ENCODE measurements around the gene TCF25.
"Not testable (repeated sequence)": the region's sequence is repeated elsewhere in the genome, so short reads cannot be mapped to it uniquely, and the experiment has no call there.

The TCF25 gene, protein sequence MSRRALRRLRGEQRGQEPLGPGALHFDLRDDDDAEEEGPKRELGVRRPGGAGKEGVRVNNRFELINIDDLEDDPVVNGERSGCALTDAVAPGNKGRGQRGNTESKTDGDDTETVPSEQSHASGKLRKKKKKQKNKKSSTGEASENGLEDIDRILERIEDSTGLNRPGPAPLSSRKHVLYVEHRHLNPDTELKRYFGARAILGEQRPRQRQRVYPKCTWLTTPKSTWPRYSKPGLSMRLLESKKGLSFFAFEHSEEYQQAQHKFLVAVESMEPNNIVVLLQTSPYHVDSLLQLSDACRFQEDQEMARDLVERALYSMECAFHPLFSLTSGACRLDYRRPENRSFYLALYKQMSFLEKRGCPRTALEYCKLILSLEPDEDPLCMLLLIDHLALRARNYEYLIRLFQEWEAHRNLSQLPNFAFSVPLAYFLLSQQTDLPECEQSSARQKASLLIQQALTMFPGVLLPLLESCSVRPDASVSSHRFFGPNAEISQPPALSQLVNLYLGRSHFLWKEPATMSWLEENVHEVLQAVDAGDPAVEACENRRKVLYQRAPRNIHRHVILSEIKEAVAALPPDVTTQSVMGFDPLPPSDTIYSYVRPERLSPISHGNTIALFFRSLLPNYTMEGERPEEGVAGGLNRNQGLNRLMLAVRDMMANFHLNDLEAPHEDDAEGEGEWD

DNA sequence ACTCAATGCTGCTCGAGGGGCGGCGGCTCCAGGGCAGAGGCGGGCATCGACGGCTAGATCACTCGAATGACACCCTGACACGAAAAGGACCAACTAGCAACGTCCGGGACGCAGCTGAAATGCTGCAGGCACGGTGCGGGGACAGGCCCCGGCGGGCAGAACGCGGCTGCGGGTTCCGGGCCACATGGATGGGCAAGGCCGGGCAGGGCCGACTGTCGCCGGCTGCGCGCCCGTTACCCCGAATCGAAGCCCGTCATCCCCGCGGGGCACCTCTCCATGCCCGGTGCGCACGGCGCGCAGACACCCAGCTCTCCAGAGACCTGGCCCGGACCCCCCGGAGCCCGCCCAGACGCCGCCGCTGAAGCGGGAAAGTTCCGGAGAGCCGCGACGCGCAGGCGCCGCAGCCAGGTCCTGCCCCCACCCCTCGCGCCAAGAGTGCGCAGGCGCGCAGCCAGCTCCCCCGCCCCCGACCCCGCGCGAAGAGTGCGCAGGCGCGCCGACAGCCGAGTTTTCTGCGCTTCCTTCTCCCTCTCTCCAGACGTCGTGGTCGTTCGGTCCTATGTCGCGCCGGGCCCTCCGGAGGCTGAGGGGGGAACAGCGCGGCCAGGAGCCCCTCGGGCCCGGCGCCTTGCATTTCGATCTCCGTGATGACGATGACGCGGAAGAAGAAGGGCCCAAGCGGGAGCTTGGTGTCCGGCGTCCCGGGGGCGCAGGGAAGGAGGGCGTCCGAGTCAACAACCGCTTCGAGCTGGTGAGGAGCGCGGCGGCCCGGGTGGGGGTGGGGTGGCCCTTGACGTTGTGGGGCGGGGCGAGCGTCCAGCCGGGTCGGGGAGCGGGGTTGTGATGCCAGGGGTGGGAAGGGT, at the start of gene TCF25:
TCF25 (plus strand) TSS at position 484 of the 863 bp plus-strand sequence; CDS start at position 560, 76 bp downstream.
- H3K27ac Mint-ChIP-seq: peak within 1 kb of the TSS; percentile 96
- H3K9me3 Mint-ChIP-seq: peaks cover 5% of the 10 kb centered on the region
- H3K36me3 Mint-ChIP-seq (ENCODE audit: low read depth): peaks cover 29% of the 10 kb centered on the region
- H3K4me3 Mint-ChIP-seq: peak within 1 kb of the TSS; percentile 90
- no peaks in the 10 kb centered on the region for H3K27me3 Mint-ChIP-seq
- peaks cover 27% of the 10 kb centered on the region for H3K4me1 Mint-ChIP-seq (ENCODE audit: low read depth)

DNA sequence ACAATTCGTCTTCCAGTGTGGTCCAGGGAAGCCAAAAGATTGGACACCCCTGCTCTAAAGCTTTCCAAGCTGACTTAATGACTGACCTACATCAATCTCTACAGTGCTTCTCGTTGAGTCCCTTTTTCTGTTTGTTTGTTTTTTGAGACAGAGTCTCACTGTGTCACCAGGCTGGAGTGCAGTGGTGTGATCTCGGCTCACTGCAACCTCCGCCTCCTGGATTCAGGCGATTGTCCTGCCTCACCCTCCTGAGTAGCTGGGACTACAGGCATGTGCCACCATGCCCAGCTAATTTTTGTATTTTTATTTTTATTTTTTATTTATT, 49.6 kb upstream of the TCF25 start:
- H3K4me1 Mint-ChIP-seq (ENCODE audit: low read depth); H3K27me3 Mint-ChIP-seq; H3K4me3 Mint-ChIP-seq; H3K27ac Mint-ChIP-seq; H3K36me3 Mint-ChIP-seq (ENCODE audit: low read depth); H3K9me3 Mint-ChIP-seq: not testable (repeated sequence)

DNA sequence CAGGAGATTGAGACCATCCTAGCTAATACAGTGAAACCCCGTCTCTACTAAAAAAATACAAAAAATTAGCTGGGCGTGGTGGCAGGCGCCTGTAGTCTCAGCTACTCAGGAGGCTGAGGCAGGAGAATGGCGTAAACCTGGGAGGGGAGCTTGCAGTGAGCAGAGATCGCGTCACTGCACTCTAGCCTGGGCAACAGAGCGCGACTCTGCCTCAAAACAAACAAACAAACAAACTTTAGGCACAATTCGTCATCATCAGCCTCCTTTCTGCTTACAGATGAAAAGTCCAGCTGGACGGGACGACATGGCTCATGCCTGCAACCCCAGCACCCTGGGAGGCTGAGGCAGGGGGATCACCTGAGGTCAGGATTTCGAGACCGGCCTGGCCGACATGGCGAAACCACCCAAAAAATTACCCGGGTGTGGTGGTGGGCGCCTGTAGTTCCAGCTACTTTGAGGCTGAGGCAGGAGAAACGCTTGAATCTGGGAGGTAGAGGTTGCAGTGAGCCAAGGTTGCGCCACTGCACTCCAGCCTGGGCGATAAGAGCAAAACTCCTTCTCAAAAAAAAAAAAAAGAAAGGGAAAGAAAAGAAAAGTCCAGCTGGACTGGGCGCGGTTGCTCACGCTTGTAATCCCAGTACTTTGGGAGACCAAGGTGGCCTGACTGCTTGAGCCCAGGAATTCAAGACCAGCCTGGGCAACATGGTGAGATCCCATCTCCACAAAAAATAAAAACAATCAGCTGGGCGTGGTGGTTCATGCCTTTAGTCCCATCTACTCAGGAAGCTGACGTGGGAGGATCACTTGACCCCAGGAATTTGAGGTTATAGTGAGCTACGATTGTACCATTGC, 46.6 kb upstream of the TCF25 start:
- H3K9me3 Mint-ChIP-seq: no peaks in the 10 kb centered on the region
- no peak overlapping the region for H3K27ac Mint-ChIP-seq
- peaks cover 24% of the 10 kb centered on the region for H3K27me3 Mint-ChIP-seq
- H3K36me3 Mint-ChIP-seq (ENCODE audit: low read depth): no peaks in the 10 kb centered on the region
- H3K4me3 Mint-ChIP-seq: no peak overlapping the region
- peaks cover 3% of the 10 kb centered on the region for H3K4me1 Mint-ChIP-seq (ENCODE audit: low read depth)

DNA sequence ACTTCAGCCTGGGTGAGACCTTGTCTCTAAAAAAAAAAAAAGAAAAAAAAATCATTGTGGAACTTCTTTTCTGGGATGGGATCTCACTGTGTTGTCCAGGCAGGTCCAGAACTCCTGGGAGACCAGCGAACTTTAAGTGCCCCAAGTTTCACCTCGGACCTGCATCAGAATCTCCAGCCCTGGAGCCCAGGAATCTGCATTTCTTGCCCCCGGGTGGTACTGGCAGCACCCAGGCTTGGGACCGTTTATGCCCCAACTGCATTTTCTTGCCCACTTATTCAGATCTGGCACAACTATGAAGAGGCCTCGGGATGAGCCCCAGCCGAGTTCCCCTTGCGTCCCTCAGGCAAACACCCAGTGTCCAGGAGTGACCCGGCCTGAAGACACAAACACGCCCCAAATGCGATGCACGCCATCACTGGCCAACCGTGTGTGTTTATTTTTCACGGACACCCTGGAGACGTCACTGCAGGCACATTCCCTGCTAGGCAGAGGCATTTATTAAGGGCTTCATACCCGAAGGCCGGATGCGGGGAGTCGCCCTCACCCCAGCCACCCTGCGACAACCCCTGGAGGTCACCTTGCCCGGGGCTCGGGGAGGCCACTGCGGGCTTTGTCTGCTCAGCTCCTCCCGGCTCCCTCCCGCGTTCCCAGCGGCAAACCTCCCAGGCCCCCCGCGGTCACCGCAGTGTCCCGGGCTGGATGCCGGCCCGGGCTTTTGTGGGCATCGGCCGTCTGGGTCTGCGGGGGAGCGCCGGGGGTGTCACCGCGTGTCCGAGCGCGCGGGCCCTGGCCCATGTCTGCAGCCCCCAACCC, 45.8 kb upstream of the TCF25 start:
- no peak overlapping the region for H3K27ac Mint-ChIP-seq
- peaks cover 3% of the 10 kb centered on the region for H3K4me1 Mint-ChIP-seq (ENCODE audit: low read depth)
- no peaks in the 10 kb centered on the region for H3K9me3 Mint-ChIP-seq
- H3K4me3 Mint-ChIP-seq: peak overlapping the region; percentile 57
- H3K36me3 Mint-ChIP-seq (ENCODE audit: low read depth): no peaks in the 10 kb centered on the region
- peaks cover 32% of the 10 kb centered on the region for H3K27me3 Mint-ChIP-seq

DNA sequence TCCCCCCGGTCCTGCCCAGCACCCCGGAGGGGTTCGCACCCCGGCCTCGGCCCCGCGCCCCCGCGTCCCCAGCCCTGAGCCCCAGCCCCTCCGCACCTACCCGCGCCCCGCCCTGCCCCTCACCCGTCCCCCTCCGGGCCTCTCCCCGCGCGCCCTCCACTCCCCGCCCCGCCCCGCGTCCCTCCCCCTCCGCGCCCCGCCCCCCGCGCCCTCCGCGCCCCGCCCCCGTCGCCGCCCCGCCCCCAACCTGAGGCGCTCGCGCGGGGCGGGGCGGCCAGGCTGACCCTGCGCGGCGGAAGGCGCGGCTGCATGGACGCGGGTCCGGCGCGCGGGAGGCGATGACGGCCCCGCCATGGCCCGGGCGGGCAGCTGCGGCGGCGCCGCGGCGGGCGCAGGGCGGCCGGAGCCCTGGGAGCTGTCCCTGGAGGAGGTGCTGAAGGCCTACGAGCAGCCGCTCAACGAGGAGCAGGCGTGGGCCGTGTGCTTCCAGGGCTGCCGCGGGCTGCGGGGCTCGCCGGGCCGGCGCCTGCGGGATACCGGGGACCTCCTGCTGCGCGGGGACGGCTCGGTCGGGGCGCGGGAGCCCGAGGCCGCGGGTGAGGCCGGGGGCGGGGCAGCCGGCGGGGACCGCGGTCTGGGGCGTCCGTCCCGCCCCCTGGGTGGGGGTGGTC, 45.1 kb upstream of the TCF25 start, which contains the start of gene SPIRE2:
SPIRE2 (plus strand) TSS at position 277 of the 671 bp plus-strand sequence; CDS start at position 353, 76 bp downstream.
- peaks cover 3% of the 10 kb centered on the region for H3K4me1 Mint-ChIP-seq (ENCODE audit: low read depth)
- H3K36me3 Mint-ChIP-seq (ENCODE audit: low read depth): no peaks in the 10 kb centered on the region
- no peaks in the 10 kb centered on the region for H3K9me3 Mint-ChIP-seq
- no peak within 1 kb of the TSS for H3K27ac Mint-ChIP-seq
- H3K27me3 Mint-ChIP-seq: peaks cover 32% of the 10 kb centered on the region
- H3K4me3 Mint-ChIP-seq: peak within 1 kb of the TSS; percentile 57

DNA sequence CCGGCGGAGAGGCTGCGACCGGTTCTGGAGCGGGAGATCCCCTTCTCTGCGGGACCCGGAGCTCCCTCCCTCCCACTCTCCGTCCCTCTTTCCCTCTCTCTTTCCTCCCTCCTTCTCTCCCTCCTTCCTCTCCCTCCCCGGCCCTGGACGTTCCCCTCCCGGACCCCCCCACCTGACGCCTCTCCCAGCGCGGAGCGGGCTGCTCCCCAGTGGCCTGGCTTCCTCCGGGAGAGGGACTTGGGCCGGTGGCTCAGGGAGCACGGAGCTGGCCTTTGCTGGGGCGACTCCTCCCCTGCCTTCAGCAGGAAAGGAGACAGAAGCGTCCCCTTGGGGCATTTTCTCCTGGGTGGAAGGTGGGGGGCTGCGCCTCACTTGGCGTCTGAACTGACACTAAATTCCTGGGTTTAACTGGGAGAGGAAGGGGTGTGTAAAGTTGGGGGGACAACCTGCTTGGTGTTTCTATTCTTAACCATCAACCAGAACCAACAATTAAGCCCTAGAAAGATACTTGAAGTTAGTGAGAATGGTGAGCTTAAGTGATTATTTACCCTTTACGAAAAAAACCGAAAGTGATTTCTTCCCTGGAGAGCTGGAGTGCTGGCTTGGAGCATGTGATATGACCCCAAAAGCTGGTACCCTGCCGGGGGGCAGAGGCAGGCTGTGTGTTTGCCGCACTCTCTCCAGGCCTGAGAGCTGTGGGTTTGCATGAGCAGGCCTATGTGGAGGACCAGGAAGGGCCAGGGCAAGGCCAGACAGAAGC, 44.3 kb upstream of the TCF25 start:
- Mint-ChIP-seq H3K36me3 (ENCODE audit: low read depth) (no peaks in the 10 kb centered on the region), H3K27ac (no peak overlapping the region), H3K4me3 (peak overlapping the region; percentile 50), H3K9me3 (no peaks in the 10 kb centered on the region), H3K27me3 (peaks cover 32% of the 10 kb centered on the region), H3K4me1 (ENCODE audit: low read depth) (peaks cover 3% of the 10 kb centered on the region)

DNA sequence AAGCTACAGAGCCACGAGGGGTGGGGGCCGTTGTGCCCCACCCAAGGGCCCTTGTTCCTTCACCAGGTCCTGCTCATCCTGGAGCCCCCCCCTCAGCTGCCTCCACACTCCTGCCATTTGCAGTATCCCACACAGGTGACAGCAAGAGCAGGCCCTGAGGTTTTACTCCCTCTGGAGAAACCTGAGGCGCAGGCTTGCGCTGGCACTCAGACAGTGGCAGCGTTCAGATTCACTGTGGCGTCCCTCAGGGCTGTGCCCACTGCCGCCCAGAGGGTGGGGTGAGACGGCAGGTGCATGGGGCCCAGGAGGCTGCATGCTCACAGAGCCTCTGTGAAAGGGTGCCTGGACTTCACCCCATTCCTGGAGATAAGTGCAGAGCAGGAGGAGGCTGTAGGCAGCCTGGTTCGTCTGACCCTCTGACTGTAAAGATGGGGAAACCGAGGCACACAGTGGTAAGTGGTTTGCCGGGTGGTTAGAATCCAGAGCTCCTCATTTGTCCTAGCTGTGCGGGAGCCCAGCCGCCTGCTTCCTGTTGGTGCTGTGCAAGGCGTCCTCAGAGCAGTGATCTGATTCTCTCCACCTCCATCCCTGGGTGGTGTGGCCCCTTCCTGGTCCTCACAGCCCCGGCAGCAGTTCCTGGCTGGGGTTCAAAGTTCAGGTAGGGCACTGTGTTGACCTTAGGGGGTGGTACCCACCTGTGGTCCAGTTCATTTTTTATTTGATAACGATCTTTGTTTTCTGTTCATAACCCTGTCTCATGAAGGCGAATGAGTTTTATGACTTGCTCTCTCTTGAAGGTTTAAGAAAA, 43.6 kb upstream of the TCF25 start:
- Mint-ChIP-seq H3K27me3 (peaks cover 32% of the 10 kb centered on the region), H3K4me1 (ENCODE audit: low read depth) (peaks cover 3% of the 10 kb centered on the region), H3K27ac (no peak overlapping the region), H3K36me3 (ENCODE audit: low read depth) (no peaks in the 10 kb centered on the region), H3K4me3 (no peak overlapping the region), H3K9me3 (no peaks in the 10 kb centered on the region)

DNA sequence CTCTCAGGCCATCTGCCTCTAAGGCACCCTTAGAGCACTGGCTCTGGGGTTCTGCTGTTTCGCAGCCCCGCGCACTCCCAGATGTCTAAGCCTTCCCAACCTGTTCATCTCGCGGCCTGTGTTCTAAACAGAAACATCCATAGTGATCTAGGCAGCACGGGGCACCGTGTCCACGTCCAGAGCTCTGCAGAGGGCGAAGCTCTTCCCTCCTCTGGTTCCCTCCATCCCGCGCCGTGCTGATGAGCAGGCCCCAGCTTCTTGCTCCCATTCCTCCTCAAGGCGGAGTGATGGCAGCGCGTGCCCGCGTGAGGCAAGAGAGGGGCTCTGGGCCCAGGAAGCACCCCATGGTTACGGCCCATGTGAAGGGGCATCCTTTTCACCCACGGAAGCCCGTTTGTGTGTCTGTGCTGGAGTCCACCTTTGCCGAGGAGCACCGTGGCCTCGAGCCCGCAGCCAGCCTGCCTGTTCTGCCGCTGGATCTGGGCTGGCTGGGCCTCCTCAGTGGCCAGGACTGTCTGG, 41.5 kb upstream of the TCF25 start:
- H3K27ac Mint-ChIP-seq: no peak overlapping the region
- no peaks in the 10 kb centered on the region for H3K9me3 Mint-ChIP-seq
- H3K4me3 Mint-ChIP-seq: no peak overlapping the region
- no peaks in the 10 kb centered on the region for H3K36me3 Mint-ChIP-seq (ENCODE audit: low read depth)
- H3K27me3 Mint-ChIP-seq: peaks cover 32% of the 10 kb centered on the region
- peaks cover 3% of the 10 kb centered on the region for H3K4me1 Mint-ChIP-seq (ENCODE audit: low read depth)

DNA sequence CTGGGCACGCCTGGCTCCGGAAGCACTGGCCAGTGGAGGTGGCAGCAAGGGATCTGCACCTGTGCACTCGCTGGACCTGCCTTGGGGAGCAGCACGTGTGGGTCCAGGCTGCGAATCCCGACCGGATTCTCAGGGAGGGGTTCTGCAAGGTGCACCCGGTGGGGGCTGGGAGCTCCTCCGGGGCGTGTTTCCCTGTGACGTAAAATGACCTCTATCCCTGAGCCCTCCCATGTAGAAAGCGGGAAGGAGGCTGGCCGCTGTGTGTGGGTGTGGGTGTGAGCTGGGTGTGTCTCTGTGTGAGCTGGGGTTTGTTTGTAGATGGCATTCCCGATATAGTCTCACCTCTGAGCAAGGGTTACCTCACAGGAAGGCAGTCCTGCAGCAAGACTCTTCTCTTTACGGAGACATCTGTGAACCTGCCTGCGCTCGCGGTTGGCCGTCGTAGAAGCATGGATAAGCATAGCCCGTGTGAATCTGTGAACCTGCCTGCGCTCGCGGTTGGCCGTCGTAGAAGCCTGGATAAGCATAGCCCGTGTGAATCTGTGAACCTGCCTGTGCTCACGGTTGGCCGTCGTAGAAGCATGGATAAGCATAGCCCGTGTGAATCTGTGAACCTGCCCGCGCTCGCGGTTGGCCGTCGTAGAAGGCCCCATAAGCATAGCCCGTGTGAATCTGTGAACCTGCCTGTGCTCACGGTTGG, 39.6 kb upstream of the TCF25 start:
- not testable (repeated sequence) for H3K9me3 Mint-ChIP-seq; H3K4me3 Mint-ChIP-seq; H3K36me3 Mint-ChIP-seq (ENCODE audit: low read depth); H3K27ac Mint-ChIP-seq
- peaks cover 26% of the 10 kb centered on the region for H3K27me3 Mint-ChIP-seq
- peaks cover 18% of the 10 kb centered on the region for H3K4me1 Mint-ChIP-seq (ENCODE audit: low read depth)

DNA sequence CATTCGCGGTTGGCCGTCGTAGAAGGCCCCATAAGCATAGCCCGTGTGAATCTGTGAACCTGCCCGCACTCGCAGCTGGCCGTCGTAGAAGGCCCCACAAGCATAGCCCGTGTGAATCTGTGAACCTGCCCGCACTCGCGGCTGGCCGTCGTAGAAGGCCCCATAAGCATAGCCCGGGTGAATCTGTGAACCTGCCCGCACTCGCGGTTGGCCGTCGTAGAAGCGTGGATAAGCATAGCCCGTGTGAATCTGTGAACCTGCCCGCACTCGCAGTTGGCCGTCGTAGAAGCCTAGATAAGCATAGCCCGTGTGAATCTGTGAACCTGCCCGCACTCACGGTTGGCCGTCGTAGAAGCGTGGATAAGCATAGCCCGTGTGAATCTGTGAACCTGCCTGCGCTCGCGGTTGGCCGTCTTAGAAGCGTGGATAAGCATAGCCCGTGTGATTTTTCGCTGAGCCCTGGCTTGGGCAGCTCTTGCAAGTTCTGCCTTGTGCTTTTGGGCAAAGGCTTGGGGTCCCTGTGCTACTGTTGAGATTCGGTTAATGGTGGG, 38.5 kb upstream of the TCF25 start:
- not testable (repeated sequence) for H3K4me3 Mint-ChIP-seq; H3K27ac Mint-ChIP-seq; H3K36me3 Mint-ChIP-seq (ENCODE audit: low read depth); H3K9me3 Mint-ChIP-seq
- peaks cover 17% of the 10 kb centered on the region for H3K27me3 Mint-ChIP-seq
- peaks cover 18% of the 10 kb centered on the region for H3K4me1 Mint-ChIP-seq (ENCODE audit: low read depth)

DNA sequence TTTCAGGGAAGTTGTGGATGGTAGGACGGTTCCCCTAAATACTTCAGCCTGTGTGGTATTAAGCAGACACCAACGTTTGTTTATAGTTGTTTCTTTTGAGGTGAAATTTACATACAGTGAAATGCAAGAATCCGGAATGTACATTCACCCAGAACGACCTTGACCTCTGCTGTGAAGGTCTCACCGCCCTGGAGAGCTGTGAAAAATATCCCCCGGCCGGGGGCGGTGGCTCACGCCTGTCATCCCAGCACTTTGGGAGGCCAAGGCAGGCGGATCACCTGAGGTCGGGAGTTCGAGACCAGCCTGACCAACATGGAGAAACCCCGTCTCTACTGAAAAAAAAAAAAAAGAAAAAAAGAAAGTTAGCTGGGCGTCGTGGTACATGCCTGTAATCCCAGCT, 36.9 kb upstream of the TCF25 start:
- H3K4me1 Mint-ChIP-seq (ENCODE audit: low read depth): peaks cover 25% of the 10 kb centered on the region
- not testable (repeated sequence) for H3K27me3 Mint-ChIP-seq; H3K9me3 Mint-ChIP-seq; H3K27ac Mint-ChIP-seq; H3K4me3 Mint-ChIP-seq; H3K36me3 Mint-ChIP-seq (ENCODE audit: low read depth)

All from stimulated activated naive CD8-positive, alpha-beta T cell treated with anti-CD3 and anti-CD28 coated beads, Interleukin-15, Interleukin-2, amounts not matched to agents 100 ng/mL and 50 ng/mL, for 24 hours (primary cell).